DMS 273 treated with DMSO at 0.1 percent for 48 hours (cell line): ENCODE results near the gene RPLP2.
A peak's percentile ranks its signal among the peaks of the same experiment; 100 is the strongest.

Source experiments
- DNase-seq: peaks from one replicate; lab custom pipeline; 2025; lab: John Stamatoyannopoulos, UW

Gene RPLP2

GRCh38 chr11:803770-804598, 5.8 kb upstream of the RPLP2 start:
- DNase-seq, result no peak

GRCh38 chr11:804599-804964, 5.2 kb upstream of the RPLP2 start:
- DNase-seq, result no peak

DNA sequence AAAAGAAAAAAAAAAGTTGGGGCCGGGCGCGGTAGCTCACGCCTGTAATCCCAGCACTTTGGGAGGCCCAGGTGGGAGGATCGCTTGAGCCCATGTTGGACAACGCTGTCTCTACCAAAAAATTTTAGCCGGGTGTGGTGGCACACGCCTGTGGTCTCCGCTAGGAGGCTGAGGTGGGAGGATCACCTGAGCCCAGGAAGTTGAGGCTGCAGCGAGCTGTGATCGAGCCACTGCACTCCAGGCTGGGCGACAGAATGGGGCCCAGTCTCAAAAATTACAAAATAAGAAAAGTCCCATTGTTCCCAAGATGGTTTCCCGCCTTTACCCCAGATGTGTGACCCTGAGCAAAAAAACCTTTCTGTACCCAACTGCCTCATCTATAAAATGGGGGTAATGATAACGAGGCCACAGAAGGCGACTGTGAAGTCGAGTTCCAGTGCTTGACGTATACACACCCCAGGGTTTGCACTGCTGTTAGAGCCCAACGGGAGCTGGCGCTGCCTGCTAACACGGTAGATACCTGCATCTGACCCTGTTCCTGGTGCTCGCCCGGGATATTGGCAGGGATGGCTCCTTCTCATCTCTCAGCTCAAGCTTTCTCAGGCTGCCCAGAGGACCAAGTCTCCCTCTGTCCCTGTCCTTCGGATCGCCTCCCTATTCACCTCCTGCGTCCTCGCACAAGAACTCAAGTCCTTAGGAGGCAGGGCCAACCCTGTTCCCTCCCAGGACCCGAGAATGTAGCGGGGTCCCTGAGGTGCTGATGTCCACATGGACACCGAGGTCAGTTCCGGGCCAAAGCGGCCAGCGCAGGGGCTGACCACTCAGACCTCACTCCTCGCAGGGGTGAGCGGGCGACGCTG, 1.1 kb upstream of the RPLP2 start:
- DNase-seq, result no peak

DNA sequence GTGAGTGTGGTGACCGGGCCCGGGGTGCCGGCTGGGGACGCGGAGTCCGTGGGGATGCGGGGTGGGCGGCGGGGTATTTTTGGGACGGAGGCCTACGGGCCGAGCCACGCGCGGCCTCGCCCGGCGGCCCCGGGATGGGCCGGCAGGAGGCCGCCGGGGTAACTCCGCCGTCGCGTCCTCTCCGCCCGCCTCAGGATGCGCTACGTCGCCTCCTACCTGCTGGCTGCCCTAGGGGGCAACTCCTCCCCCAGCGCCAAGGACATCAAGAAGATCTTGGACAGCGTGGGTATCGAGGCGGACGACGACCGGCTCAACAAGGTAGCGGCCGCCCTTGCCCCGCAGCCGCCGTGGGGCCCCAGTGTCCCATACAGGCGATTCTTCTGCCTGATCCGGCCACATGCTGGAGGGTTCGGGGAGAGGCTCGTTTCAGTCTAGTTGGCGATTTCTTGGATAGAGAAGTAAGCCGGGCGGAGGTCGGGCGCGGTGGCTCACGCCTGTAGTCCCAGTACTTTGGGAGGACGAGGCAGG, 337 bp downstream of the RPLP2 start:
- DNase-seq, result no peak

- DNase-seq, result no peak
These were observed 1.9 kb downstream of the RPLP2 start for GRCh38 chr11:811446-812245.

- DNase-seq, result no peak
These were observed 2.6 kb downstream of the RPLP2 start for GRCh38 chr11:812390-812789.

DNA sequence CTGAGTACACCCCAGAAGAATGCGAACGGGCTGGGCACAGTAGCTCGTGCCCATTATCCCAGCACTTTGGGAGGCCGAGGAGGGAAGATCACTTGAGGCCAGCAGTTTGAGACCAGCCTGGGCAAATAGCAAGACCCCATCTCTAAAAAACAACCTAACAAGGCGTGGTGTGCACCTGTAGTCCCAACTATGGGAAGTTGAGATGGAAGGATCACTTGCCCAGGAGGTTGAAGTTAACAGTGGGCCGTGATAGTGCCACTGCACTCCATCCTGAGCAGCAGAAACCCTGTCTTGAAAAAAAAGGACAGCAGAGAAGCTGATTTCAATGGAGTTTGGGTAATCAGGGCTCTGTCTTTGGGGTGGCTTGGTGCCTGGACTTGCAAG, 3.3 kb downstream of the RPLP2 start:
- DNase-seq, result no peak

- no peak for DNase-seq
These were observed 3.8 kb downstream of the RPLP2 start for GRCh38 chr11:813456-814096.

- no peak for DNase-seq
These were observed 6.1 kb downstream of the RPLP2 start for GRCh38 chr11:815675-816432.

- no peak for DNase-seq
These were observed 6.6 kb downstream of the RPLP2 start for GRCh38 chr11:816433-816779.

DNA sequence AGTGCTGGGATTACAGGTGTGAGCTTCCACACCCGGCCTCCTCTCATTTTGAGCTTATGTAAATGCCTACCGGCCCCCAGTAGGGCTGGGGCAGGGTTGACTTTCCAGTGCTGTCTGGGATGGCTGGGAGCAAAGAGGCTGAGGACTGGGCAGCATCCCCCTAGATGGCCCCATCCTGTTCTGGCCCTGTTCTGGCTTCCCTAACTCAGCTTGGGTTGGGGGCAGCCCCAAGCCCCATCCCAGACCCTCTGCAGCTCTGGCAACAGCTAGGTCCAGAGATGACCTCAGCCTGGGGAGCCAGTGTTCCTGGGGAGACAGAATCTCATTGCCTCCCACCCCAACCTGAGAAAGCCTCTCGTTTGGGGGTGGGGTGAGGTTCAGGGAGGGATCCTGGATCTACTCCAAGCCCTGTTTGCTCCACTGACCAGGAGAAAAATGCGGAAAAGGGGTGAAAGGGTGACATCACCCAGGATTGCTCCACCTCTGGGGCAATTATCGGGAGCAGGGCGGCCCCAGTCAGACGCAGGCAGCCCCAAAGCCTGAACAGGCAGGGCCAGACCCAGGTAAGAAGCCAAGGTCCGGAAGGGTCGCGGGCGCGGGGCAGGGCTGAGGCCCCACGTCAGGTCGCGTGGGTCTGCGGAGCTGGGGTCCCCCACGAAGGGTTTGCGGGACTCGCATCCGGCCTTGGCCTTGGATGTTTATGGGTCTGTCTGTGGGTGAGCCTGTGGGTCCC, 8.8 kb downstream of the RPLP2 start, which contains the start of gene PNPLA2:
Gene PNPLA2, plus strand, starts transcription at position 519 of the 733 bp plus-strand sequence. CDS start 805 bp downstream, outside the sequence.
- DNase-seq, result no peak

- DNase-seq, result peak; percentile 39
These were observed 9.6 kb downstream of the RPLP2 start for GRCh38 chr11:819129-819931.

GRCh38 chr11:819943-820649, 10.3 kb downstream of the RPLP2 start:
- no peak for DNase-seq

- DNase-seq, result no peak
These were observed 11.1 kb downstream of the RPLP2 start for GRCh38 chr11:820655-821511.

DNA sequence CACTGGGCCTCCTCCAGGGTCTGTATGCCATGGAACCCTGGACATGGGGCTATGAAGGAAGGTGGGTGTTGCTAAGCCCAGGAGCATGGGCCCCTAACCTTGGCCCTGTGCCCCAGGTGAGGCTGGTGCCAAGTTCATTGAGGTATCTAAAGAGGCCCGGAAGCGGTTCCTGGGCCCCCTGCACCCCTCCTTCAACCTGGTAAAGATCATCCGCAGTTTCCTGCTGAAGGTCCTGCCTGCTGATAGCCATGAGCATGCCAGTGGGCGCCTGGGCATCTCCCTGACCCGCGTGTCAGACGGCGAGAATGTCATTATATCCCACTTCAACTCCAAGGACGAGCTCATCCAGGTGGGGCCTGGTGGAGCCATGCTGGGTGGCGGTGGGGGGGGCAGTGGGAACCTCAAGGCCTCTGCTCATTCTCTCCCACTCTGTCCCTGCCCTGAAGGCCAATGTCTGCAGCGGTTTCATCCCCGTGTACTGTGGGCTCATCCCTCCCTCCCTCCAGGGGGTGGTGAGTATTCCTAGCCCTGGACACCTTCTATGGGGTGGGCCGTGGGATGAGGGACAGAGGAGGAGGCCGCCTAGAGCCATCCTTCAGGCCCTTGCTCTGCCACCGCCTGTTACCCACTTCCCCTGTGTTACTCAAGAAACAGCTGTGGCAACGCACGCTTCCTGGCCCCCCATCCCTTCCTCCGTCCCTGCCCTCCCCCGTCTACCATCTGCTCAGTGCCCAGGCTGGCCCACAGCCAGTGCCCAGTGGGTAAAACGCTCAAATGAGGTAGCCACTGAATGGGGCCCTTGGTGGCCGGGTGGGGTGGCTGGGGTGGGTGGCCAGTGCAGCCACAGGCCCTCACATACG, 12.0 kb downstream of the RPLP2 start:
- no peak for DNase-seq

DNA sequence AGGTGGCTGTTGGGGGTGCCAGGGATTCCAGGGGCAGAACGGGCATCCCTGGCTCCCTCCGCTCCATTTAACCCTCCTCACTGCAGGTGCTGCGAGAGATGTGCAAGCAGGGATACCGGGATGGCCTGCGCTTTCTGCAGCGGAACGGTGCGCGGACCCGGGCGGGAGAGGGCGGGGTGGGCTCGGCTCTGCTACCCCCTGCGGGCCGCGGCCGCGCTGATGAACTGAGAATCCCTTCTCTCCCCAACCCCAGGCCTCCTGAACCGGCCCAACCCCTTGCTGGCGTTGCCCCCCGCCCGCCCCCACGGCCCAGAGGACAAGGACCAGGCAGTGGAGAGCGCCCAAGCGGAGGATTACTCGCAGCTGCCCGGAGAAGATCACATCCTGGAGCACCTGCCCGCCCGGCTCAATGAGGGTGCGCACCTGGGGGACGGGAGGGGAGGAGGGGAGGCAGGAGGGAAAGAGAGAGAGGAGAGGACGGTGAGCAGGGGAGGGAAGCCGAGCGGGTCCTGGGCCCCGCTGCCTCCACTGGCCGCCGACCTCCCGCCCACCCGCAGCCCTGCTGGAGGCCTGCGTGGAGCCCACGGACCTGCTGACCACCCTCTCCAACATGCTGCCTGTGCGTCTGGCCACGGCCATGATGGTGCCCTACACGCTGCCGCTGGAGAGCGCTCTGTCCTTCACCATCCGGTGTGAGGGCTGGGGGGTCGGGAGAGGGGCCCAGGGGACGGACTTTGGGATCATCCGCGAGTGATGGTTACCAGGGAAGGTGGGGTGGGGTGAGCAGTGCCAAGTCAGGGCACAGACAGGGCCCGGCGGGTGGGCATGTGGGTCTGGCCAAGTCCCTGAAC, 13.9 kb downstream of the RPLP2 start:
- no peak for DNase-seq
